Measurements from ENCODE around the gene PNPLA2. TPM values are rescaled to one million over a fixed set of nuclear protein-coding genes. Genes with fewer than 3 reads are reported as not detected.

Gene PNPLA2
- total RNA-seq, 1 donor from 2014 or later, result 55.6 TPM

DNA sequence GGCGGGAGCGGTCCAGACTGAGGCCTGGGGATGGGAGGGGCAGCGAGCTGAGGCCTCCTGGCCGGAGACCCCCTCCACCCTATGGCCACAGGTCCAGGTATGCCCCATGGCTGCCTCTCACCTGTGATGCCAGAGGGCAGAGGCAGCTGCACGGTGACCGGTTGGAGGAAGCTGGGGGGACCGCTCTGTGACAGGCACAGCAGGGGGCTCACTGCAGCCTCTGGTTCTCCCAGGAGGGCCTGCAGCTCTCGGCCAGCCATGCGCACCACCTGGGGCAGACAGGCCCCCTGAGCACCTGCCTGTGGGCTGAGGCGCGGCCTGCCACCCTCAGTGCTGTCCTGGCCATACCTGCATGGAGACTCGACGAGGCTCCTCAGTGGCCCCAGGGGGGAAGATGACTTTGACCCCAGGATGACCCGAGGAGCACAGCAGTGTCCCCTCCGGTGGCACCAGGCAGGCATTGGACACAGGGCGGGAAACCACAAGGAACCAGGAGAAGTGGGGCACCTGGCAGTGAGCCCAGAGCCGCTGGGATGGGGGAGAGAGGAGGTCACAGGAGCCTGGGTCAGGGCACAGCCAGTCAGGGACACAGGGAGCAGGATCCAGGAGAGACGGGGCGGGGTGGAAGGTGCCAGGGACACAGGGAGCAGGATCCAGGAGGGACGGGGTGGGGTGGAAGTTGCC is 17.5 kb upstream of the PNPLA2 start:
- H3K27me3 Mint-ChIP-seq, result no peaks in the 10 kb centered on the region
- TF ChIP-seq, protein P1, sequence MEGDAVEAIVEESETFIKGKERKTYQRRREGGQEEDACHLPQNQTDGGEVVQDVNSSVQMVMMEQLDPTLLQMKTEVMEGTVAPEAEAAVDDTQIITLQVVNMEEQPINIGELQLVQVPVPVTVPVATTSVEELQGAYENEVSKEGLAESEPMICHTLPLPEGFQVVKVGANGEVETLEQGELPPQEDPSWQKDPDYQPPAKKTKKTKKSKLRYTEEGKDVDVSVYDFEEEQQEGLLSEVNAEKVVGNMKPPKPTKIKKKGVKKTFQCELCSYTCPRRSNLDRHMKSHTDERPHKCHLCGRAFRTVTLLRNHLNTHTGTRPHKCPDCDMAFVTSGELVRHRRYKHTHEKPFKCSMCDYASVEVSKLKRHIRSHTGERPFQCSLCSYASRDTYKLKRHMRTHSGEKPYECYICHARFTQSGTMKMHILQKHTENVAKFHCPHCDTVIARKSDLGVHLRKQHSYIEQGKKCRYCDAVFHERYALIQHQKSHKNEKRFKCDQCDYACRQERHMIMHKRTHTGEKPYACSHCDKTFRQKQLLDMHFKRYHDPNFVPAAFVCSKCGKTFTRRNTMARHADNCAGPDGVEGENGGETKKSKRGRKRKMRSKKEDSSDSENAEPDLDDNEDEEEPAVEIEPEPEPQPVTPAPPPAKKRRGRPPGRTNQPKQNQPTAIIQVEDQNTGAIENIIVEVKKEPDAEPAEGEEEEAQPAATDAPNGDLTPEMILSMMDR (conservative IDR thresholded peaks at IDR 0.05), result no peak
- H3K9me3 Mint-ChIP-seq, result no peaks in the 10 kb centered on the region
- no peaks in the 10 kb centered on the region for H3K36me3 Mint-ChIP-seq
- H3K27ac Mint-ChIP-seq, result no peak overlapping the region
- peaks cover 3% of the 10 kb centered on the region for H3K4me1 Mint-ChIP-seq (ENCODE audit: unreplicated experiment)
- no peak for DNase-seq (ENCODE audit: extremely low spot score, unreplicated experiment)
- peak overlapping the region; percentile 20 for H3K4me3 Mint-ChIP-seq

DNA sequence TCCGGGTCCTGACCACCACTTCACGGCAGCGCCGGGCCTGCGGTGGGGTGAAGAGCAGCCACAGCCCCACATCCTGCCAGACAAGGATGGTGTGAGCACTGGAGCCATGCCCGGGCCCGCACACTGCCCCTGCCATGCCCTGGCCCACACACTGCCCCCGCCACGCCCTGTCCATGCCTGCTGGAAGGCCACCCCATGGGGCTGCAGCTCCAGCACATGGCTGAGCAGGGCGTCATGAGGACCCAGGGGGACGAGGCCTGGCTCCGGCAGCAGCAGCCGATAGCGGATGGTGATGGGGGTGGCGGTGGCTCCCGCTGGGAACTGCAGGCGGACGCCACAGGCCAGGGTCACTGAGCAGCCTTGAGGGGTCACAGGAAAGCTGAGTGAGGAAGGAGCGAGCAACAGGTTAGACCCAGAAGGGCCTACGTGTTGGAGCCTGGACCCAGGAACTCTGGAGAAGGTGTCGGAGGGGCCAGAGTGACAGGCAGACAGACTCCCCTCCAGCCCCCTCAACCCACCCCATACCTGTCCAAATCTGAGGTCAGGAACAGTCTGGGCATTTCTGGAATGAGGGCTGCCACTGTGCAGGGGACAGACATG is 16.6 kb upstream of the PNPLA2 start:
- TF ChIP-seq, protein P1 (conservative IDR thresholded peaks at IDR 0.05), result no peak
- Mint-ChIP-seq H3K4me1 (ENCODE audit: unreplicated experiment) (no peaks in the 10 kb centered on the region), H3K9me3 (no peaks in the 10 kb centered on the region), H3K27me3 (no peaks in the 10 kb centered on the region), H3K4me3 (no peak overlapping the region), H3K27ac (no peak overlapping the region), H3K36me3 (no peaks in the 10 kb centered on the region)
- no peak for DNase-seq (ENCODE audit: extremely low spot score, unreplicated experiment)

DNA sequence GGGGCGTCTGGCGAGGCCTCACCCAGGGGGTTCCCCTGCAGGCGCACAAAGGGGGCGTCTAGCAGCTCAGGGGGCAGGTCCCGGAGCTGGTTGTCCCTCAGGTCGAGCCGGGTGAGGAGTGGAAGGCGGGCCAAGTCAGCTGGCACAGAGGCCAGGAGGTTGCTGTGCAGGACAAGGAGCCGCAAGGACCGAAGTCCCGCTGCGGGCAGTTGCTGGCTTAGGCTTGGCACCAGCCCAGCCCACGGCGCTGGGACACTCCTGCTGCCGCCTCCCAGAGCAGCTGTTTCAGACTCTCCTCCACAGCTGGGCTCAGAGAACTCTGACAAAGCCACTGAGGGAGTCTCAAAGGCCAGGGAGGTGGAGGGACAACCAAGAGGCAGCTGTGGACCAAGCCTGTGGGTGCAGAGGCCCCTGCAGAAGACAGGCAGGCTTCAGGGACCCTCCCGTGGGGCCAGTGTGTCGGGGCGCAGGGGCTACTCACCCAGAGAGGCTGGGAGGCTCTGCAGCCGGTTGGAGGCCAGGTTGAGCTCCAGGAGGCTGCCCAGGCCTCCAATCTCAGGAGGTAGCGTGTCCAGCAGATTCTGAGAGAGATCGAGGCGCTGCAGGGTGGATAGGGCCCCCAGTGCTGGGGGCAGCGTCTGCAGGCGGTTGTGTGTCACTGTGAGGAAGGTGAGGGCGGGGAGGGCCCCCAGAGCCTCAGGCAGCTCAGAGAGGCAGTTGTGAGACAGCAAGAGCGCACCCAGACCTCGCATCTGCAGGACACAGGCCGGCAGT is 15.8 kb upstream of the PNPLA2 start:
- no peak for DNase-seq (ENCODE audit: extremely low spot score, unreplicated experiment)
- no peak overlapping the region for H3K27ac Mint-ChIP-seq
- TF ChIP-seq, protein P1 (conservative IDR thresholded peaks at IDR 0.05), result no peak
- H3K27me3 Mint-ChIP-seq, result no peaks in the 10 kb centered on the region
- H3K36me3 Mint-ChIP-seq, result no peaks in the 10 kb centered on the region
- no peaks in the 10 kb centered on the region for H3K9me3 Mint-ChIP-seq
- peak overlapping the region; percentile 52 for H3K4me3 Mint-ChIP-seq
- H3K4me1 Mint-ChIP-seq (ENCODE audit: unreplicated experiment), result no peaks in the 10 kb centered on the region

DNA sequence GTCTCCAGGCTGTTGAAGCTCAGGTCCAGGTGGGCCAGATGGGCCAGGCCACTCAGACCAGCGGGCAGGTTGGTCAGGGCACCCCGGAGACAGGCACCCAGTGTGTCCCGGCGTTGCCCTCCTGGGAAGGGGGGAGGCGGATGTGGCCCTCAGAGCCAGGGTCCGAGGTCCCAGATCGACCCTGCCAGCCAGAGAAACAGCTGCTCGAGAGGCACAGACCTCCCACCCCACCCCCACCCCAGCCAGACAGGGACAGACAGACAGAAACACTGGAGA is 15.3 kb upstream of the PNPLA2 start:
- no peaks in the 10 kb centered on the region for H3K27me3 Mint-ChIP-seq
- DNase-seq (ENCODE audit: extremely low spot score, unreplicated experiment), result no peak
- H3K9me3 Mint-ChIP-seq, result no peaks in the 10 kb centered on the region
- peak overlapping the region; percentile 52 for H3K4me3 Mint-ChIP-seq
- TF ChIP-seq, protein P1 (conservative IDR thresholded peaks at IDR 0.05), result no peak
- H3K36me3 Mint-ChIP-seq, result no peaks in the 10 kb centered on the region
- no peaks in the 10 kb centered on the region for H3K4me1 Mint-ChIP-seq (ENCODE audit: unreplicated experiment)
- H3K27ac Mint-ChIP-seq, result no peak overlapping the region

DNA sequence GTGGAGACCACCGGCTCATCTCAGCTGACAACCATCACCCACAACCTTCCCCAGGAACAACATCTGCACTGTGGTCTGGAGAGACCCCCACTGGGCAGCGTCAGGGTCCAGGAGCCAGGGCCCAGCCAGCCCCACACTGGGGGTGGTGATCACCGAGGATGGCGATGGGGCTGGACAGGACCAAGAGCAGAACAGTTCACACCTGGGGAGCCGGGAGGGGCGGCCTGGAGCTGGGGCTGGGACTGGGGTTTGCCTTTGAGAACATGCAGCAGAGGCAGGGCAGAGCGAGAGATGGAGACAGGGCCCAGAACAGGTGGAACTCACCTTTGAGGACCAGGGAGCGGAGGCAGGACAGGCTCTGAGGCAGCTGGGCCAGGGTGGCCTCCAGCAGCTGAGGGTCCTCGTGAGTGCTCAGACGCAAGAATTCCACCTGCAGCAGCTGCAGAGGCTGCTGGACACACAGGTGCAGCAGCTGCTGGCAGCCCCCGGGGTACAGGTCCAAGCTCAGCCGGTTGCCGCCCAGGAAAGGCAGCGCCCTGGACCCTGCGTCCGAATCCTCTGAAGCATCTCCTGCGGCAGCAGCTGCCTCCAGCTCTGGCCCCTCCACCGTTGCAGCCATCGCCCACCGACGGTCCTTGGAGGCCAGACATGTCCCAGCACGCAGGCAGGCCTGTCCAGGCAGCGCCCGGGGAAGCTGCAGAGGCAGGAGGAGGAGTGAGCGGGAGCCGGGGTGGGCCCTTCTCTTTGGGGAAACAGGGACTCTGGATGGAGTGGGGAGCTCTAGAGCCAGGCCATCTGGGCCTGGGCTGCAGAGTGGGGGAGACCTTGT is 14.7 kb upstream of the PNPLA2 start:
- no peak overlapping the region for H3K27ac Mint-ChIP-seq
- no peaks in the 10 kb centered on the region for H3K27me3 Mint-ChIP-seq
- H3K4me3 Mint-ChIP-seq, result peak overlapping the region; percentile 85
- TF ChIP-seq, protein P1 (conservative IDR thresholded peaks at IDR 0.05), result no peak
- no peaks in the 10 kb centered on the region for H3K9me3 Mint-ChIP-seq
- no peaks in the 10 kb centered on the region for H3K4me1 Mint-ChIP-seq (ENCODE audit: unreplicated experiment)
- H3K36me3 Mint-ChIP-seq, result no peaks in the 10 kb centered on the region
- no peak for DNase-seq (ENCODE audit: extremely low spot score, unreplicated experiment)
